Gastrocnemius medialis (tissue), 4 donors: ENCODE data around the gene MROH2B. TPM values are rescaled to one million over a fixed set of nuclear protein-coding genes. Genes with fewer than 3 reads are reported as not detected.
"Not testable (repeated sequence)": the region's sequence is repeated elsewhere in the genome, so short reads cannot be mapped to it uniquely, and the experiment has no call there.

ENCODE experiments used
- ATAC-seq, 2 donors: fragments of 150-250 bp; one replicate each; pipeline ENCODE4 v1.9.1; 2016
- DNase-seq, 2 donors: peaks; one replicate each; pipeline ENCODE4 v3.0.0-alpha.2; 2019
- H3K27ac ChIP-seq, 4 donors: fragments of 200-600 bp; sonication (generic); 1 replicate in 1 of 4; 2 replicates in 3 of 4; pipeline ENCODE4 v1.5.1; 2016 to 2018; ENCODE audit warnings: mild to moderate bottlenecking in 2 of 4, moderate library complexity in 1 of 4
- H3K27me3 ChIP-seq, 3 donors: fragments of 200-600 bp; sonication (generic) in 2 of 3; 1 replicate in 1 of 3; 2 replicates in 2 of 3; pipeline versions ENCODE4 v1.5.1 to v1.6.0; 2016 to 2019; ENCODE audit warnings: mild to moderate bottlenecking in 1 of 3, moderate library complexity in 1 of 3
- H3K36me3 ChIP-seq, 2 donors: fragments of 200-600 bp; sonication (generic) in 1 of 2; one replicate each; pipeline ENCODE4 v1.5.1; 2017 to 2018
- H3K4me1 ChIP-seq, 2 donors: fragments of 200-600 bp; sonication (generic) in 1 of 2; one replicate each; pipeline ENCODE4 v1.5.1; 2016 to 2017; ENCODE audit warnings: mild to moderate bottlenecking in 2 of 2
- H3K4me3 ChIP-seq, 4 donors: fragments of 200-600 bp; sonication (generic) in 3 of 4; 1 replicate in 1 of 4; 2 replicates in 3 of 4; pipeline ENCODE4 v1.5.1; 2016 to 2019; ENCODE audit warnings: mild to moderate bottlenecking in 2 of 4
- H3K9me3 ChIP-seq, 3 donors: fragments of 200-600 bp; sonication (generic) in 2 of 3; 1 replicate in 1 of 3; 2 replicates in 2 of 3; pipeline ENCODE4 v1.5.1; 2016 to 2019
- CTCF ChIP-seq, 5 experiments: fragments of 450-650 bp in 3 of 5; fragments of 200-600 bp in 2 of 5; sonication (generic) in 2 of 5; IDR thresholded peaks in 4 of 5; conservative IDR thresholded peaks in 1 of 5; 1 replicate in 4 of 5; 2 replicates in 1 of 5; pipeline ENCODE4 v1.5.1; 2016 to 2019; ENCODE audit warnings: antibody characterized with exemption in 5 of 5, mild to moderate bottlenecking in 3 of 5, moderate library complexity in 3 of 5
- POLR2A ChIP-seq, 2 donors: fragments of 450-650 bp; IDR thresholded peaks; one replicate each; pipeline ENCODE4 v1.6.1; 2017; ENCODE audit warnings: antibody characterized with exemption in 2 of 2, mild to moderate bottlenecking in 2 of 2, moderate library complexity in 2 of 2
- in situ Hi-C, 4 donors: fragments of 200-750 bp; cut with MboI; loops; one replicate each; pipeline versions ENCODE4 v1.15.0 to v1.8.0; 2017; ENCODE audit warnings: low sequenced_read_pairs in 4 of 4
- intact Hi-C: fragments of 100-400 bp; cut with DNase I; formaldehyde crosslinking; loops from one replicate; pipeline ENCODE4 v1.15.1; 2023; ENCODE audit warnings: low total_unique reads
- total RNA-seq, 4 donors: library from RNA; depleted of rRNA; stranded (reverse); fragments of >200 nt; gene quantifications; one replicate each; pipeline versions ENCODE4 v1.1.0 to v1.2.3, GENCODE V29; 2016

Gene MROH2B
- total RNA-seq, 4 donors from 2014 or later, result not detected

- Histone ChIP-seq H3K27me3 (no peaks in the 10 kb centered on the region), H3K36me3 (no peaks in the 10 kb centered on the region), H3K27ac (no peak overlapping the region), H3K4me1 (no peaks in the 10 kb centered on the region), H3K9me3 (no peaks in the 10 kb centered on the region), H3K4me3 (no peak overlapping the region)
- ATAC-seq (no peak), DNase-seq (no peak)
- intact Hi-C loops, result no loop called here
- in situ Hi-C loops, result no loop called here
- no peak for TF ChIP-seq CTCF (IDR thresholded peaks at IDR 0.05 in 4 of 5, conservative IDR thresholded peaks at IDR 0.05 in 1 of 5)
- no peak for TF ChIP-seq POLR2A (IDR thresholded peaks at IDR 0.05)
Observed at GRCh38 chr5:41057231-41057630, 13.9 kb downstream of the MROH2B start.

- ATAC-seq (no peak), DNase-seq (no peak)
- H3K4me1 ChIP-seq, result no peaks in the 10 kb centered on the region
- no peak overlapping the region for H3K27ac ChIP-seq
- no peaks in the 10 kb centered on the region for H3K27me3 ChIP-seq
- no peak for TF ChIP-seq CTCF (IDR thresholded peaks at IDR 0.05 in 4 of 5, conservative IDR thresholded peaks at IDR 0.05 in 1 of 5)
- no peak for TF ChIP-seq POLR2A (IDR thresholded peaks at IDR 0.05)
- H3K36me3 ChIP-seq, result no peaks in the 10 kb centered on the region
- H3K9me3 ChIP-seq, result no peaks in the 10 kb centered on the region
- H3K4me3 ChIP-seq, result no peak overlapping the region
- in situ Hi-C loops, result no loop called here
- intact Hi-C loops, result no loop called here
Observed at GRCh38 chr5:41048986-41049385, 22.2 kb downstream of the MROH2B start.

GRCh38 chr5:41043109-41043747, 27.9 kb downstream of the MROH2B start:
- no peaks in the 10 kb centered on the region for H3K9me3 ChIP-seq
- in situ Hi-C loops (no loop called here), intact Hi-C loops (no loop called here)
- H3K27me3 ChIP-seq, result no peaks in the 10 kb centered on the region
- H3K27ac ChIP-seq, result no peak overlapping the region
- TF ChIP-seq POLR2A (IDR thresholded peaks at IDR 0.05) (no peak), CTCF (IDR thresholded peaks at IDR 0.05 in 4 of 5, conservative IDR thresholded peaks at IDR 0.05 in 1 of 5) (no peak)
- ATAC-seq (no peak), DNase-seq (no peak)
- H3K4me1 ChIP-seq, result no peaks in the 10 kb centered on the region
- H3K36me3 ChIP-seq, result no peaks in the 10 kb centered on the region
- no peak overlapping the region for H3K4me3 ChIP-seq

GRCh38 chr5:41032973-41033372, 38.2 kb downstream of the MROH2B start:
- no peak for ATAC-seq
- no peaks in the 10 kb centered on the region for H3K27me3 ChIP-seq
- no peaks in the 10 kb centered on the region for H3K36me3 ChIP-seq
- H3K4me1 ChIP-seq, result no peaks in the 10 kb centered on the region
- H3K4me3 ChIP-seq, result no peak overlapping the region
- intact Hi-C loops (no loop called here), in situ Hi-C loops (no loop called here)
- H3K27ac ChIP-seq, result no peak overlapping the region
- no peaks in the 10 kb centered on the region for H3K9me3 ChIP-seq
- no peak for TF ChIP-seq POLR2A (IDR thresholded peaks at IDR 0.05)
- no peak for TF ChIP-seq CTCF (IDR thresholded peaks at IDR 0.05 in 4 of 5, conservative IDR thresholded peaks at IDR 0.05 in 1 of 5)
- DNase-seq, result no peak

- H3K4me3 ChIP-seq, H3K36me3 ChIP-seq, intact Hi-C loops, H3K27me3 ChIP-seq, H3K4me1 ChIP-seq, DNase-seq, in situ Hi-C loops, ATAC-seq, H3K9me3 ChIP-seq, H3K27ac ChIP-seq: not testable (repeated sequence)
Observed at GRCh38 chr5:41022600-41022999, 48.5 kb downstream of the MROH2B start.
